ENCODE results near the gene VRK3. TPM values are rescaled to one million over a fixed set of nuclear protein-coding genes. Genes with fewer than 3 reads are reported as not detected.

The VRK3 gene
- total and polyA plus RNA-seq, 2 donors (not counting 1 experiment from before 2014, with no cell fraction given): 26.9 to 40.6 TPM

DNA sequence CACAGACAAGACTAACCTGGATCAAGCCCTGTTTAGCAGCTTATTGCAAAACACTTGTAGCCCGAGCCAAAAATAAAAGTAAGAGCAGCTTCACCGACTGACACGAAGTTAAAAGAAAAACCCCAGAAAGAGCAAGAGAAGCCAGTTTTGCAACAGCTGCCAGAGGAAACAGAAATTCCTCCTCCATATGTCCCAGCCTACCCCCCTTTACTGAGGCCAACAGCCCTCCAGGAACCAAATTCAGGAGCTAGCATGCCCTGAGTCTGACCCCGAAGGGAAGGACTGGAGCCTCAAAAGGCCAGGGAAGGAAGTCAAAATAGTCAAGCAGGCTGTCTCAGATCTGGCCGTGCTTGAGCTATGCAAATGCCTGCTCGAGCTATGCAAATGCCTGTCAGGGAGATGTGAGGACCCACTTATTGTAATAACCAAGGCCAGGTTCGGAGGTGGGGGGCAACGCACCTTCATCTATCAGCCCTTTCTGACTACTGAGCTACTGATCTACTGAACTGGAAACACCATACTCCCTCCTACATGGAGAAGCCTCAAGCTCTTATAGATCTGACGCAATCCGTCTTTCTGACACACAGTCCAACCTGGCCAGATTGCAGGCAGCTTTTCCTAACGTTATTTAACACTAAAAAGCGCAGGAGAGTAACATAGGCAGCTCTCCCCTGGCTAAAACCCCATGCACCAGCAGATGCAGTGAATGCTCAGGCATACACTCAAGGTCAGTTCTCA, 70.9 kb downstream of the VRK3 start:
- no peak for TF ChIP-seq EZH2 (IDR thresholded peaks at IDR 0.05; ENCODE audit: low read length, missing control alignments)
- TF ChIP-seq, protein P1, sequence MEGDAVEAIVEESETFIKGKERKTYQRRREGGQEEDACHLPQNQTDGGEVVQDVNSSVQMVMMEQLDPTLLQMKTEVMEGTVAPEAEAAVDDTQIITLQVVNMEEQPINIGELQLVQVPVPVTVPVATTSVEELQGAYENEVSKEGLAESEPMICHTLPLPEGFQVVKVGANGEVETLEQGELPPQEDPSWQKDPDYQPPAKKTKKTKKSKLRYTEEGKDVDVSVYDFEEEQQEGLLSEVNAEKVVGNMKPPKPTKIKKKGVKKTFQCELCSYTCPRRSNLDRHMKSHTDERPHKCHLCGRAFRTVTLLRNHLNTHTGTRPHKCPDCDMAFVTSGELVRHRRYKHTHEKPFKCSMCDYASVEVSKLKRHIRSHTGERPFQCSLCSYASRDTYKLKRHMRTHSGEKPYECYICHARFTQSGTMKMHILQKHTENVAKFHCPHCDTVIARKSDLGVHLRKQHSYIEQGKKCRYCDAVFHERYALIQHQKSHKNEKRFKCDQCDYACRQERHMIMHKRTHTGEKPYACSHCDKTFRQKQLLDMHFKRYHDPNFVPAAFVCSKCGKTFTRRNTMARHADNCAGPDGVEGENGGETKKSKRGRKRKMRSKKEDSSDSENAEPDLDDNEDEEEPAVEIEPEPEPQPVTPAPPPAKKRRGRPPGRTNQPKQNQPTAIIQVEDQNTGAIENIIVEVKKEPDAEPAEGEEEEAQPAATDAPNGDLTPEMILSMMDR (conservative IDR thresholded peaks at IDR 0.05 in 1 of 2, IDR thresholded peaks at IDR 0.05 in 1 of 2; ENCODE audit: low read depth in 1 of 2, low read length in 2 of 2): no peak
- Histone ChIP-seq H3K4me2 (ENCODE audit: extremely low read depth, insufficient read depth, low read length) (peak overlapping the region; percentile 20), H4K20me1 (ENCODE audit: control insufficient read depth, extremely low read depth, insufficient read depth, low read length) (no peaks in the 10 kb centered on the region), H3K9me3 (ENCODE audit: control insufficient read depth, insufficient read depth, low read depth, low read length) (no peaks in the 10 kb centered on the region), H3K27me3 (ENCODE audit: control insufficient read depth, insufficient read depth, low read length) (peaks cover 2% of the 10 kb centered on the region), H3K79me2 (ENCODE audit: control insufficient read depth, insufficient read depth, low read length) (no peaks in the 10 kb centered on the region), H2AFZ (ENCODE audit: low read length) (no peak overlapping the region), H3K9ac (ENCODE audit: insufficient read depth, low read length) (no peak overlapping the region), H3K4me1 (ENCODE audit: control insufficient read depth, extremely low read depth, insufficient read depth, low read length) (peaks cover 5% of the 10 kb centered on the region), H3K4me3 (replicated peaks in 1 of 4; ENCODE audit: control extremely low read depth in 1 of 4, insufficient read depth in 1 of 4, low read depth in 3 of 4, low read length in 4 of 4) (peak overlapping the region in 1 of 4 experiments; percentile 1), H3K27ac (ENCODE audit: insufficient read depth, low read length) (no peak overlapping the region), H3K36me3 (ENCODE audit: control insufficient read depth, insufficient read depth, low read length) (no peaks in the 10 kb centered on the region)
- peak in 1 of 2 donors; percentile 24 for DNase-seq (ENCODE audit: low read depth in 2 of 2)

DNA sequence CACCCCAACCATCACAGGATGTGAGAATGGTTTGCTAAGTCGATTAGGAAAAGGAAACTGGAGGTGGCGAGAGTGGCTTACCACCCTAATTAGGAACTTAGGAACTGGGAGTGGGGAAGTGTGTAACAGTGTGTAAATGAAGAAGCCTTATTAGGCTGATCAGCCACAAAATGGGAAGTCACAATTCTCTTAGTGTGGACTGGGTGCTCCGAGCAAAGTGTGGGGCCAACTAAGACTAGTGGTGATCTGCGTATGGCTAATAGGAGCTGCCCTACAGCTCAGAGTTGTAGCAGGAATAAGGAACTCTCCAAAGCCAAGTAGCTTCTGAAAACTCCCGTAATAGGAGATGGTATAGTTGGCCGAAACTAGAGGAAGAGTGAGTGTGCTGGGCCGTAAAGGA, 71.8 kb downstream of the VRK3 start:
- H3K79me2 ChIP-seq (ENCODE audit: control insufficient read depth, insufficient read depth, low read length): no peaks in the 10 kb centered on the region
- no peak for TF ChIP-seq EZH2 (IDR thresholded peaks at IDR 0.05; ENCODE audit: low read length, missing control alignments)
- TF ChIP-seq, protein P1 (conservative IDR thresholded peaks at IDR 0.05 in 1 of 2, IDR thresholded peaks at IDR 0.05 in 1 of 2; ENCODE audit: low read depth in 1 of 2, low read length in 2 of 2): no peak
- peaks cover 2% of the 10 kb centered on the region for H3K27me3 ChIP-seq (ENCODE audit: control insufficient read depth, insufficient read depth, low read length)

DNA sequence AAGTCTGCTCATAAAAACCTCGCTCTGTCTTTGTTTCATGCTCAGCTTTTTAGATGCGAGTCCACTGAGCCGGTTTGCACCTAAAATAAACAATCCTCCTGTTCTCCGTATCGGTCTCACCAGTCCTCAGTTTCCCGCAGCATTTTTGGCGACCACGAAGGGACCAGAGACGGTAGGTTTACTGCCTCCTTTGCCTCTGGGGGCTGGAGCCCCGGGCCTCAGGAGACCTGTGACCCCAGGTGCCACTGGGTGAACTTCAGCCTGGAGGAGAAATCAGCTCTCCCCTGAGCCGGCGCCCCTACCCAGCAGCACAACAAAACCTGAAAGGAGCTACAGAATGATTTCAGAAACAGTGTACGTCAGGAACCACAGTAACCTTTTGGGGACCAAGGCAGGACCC, 72.3 kb downstream of the VRK3 start:
- Histone ChIP-seq H3K36me3 (ENCODE audit: control insufficient read depth, insufficient read depth, low read length) (no peaks in the 10 kb centered on the region), H3K27ac (ENCODE audit: insufficient read depth, low read length) (no peak overlapping the region), H4K20me1 (ENCODE audit: control insufficient read depth, extremely low read depth, insufficient read depth, low read length) (no peaks in the 10 kb centered on the region), H3K27me3 (ENCODE audit: control insufficient read depth, insufficient read depth, low read length) (peaks cover 2% of the 10 kb centered on the region), H3K4me3 (replicated peaks in 1 of 4; ENCODE audit: control extremely low read depth in 1 of 4, insufficient read depth in 1 of 4, low read depth in 3 of 4, low read length in 4 of 4) (no peak overlapping the region), H3K4me2 (ENCODE audit: extremely low read depth, insufficient read depth, low read length) (no peak overlapping the region), H2AFZ (ENCODE audit: low read length) (no peak overlapping the region), H3K9ac (ENCODE audit: insufficient read depth, low read length) (no peak overlapping the region), H3K9me3 (ENCODE audit: control insufficient read depth, insufficient read depth, low read depth, low read length) (no peaks in the 10 kb centered on the region), H3K4me1 (ENCODE audit: control insufficient read depth, extremely low read depth, insufficient read depth, low read length) (peaks cover 5% of the 10 kb centered on the region), H3K79me2 (ENCODE audit: control insufficient read depth, insufficient read depth, low read length) (no peaks in the 10 kb centered on the region)
- TF ChIP-seq, protein P1 (conservative IDR thresholded peaks at IDR 0.05 in 1 of 2, IDR thresholded peaks at IDR 0.05 in 1 of 2; ENCODE audit: low read depth in 1 of 2, low read length in 2 of 2): no peak
- TF ChIP-seq EZH2 (IDR thresholded peaks at IDR 0.05; ENCODE audit: low read length, missing control alignments): no peak
- no peak for DNase-seq (ENCODE audit: low read depth in 2 of 2)

More for the DNA sequence above, 71.8 kb downstream of the VRK3 start:
- no peaks in the 10 kb centered on the region for H3K9me3 ChIP-seq (ENCODE audit: control insufficient read depth, insufficient read depth, low read depth, low read length)
- DNase-seq (ENCODE audit: low read depth in 2 of 2): no peak
- no peak overlapping the region for H3K4me2 ChIP-seq (ENCODE audit: extremely low read depth, insufficient read depth, low read length)
- H3K4me3 ChIP-seq (replicated peaks in 1 of 4; ENCODE audit: control extremely low read depth in 1 of 4, insufficient read depth in 1 of 4, low read depth in 3 of 4, low read length in 4 of 4): no peak overlapping the region
- H4K20me1 ChIP-seq (ENCODE audit: control insufficient read depth, extremely low read depth, insufficient read depth, low read length): no peaks in the 10 kb centered on the region
- H3K4me1 ChIP-seq (ENCODE audit: control insufficient read depth, extremely low read depth, insufficient read depth, low read length): peaks cover 5% of the 10 kb centered on the region
- H3K9ac ChIP-seq (ENCODE audit: insufficient read depth, low read length): no peak overlapping the region
- no peaks in the 10 kb centered on the region for H3K36me3 ChIP-seq (ENCODE audit: control insufficient read depth, insufficient read depth, low read length)
- no peak overlapping the region for H2AFZ ChIP-seq (ENCODE audit: low read length)
- H3K27ac ChIP-seq (ENCODE audit: insufficient read depth, low read length): no peak overlapping the region
